SH-SY5Y (cell line): ENCODE data around the gene IL18RAP.

Source experiments
- GATA2 ChIP-seq: IDR thresholded peaks from 2 replicates; pipeline ENCODE4 v1.6.1; 2011; ENCODE audit warnings: mild to moderate bottlenecking, low read depth, low read length
- GATA3 ChIP-seq: IDR thresholded peaks from 2 replicates; pipeline ENCODE4 v1.6.1; 2011; ENCODE audit warnings: low read depth, mild to moderate bottlenecking, low read length, moderate library complexity

GRCh38 chr2:102446936-102447335 lies 24.0 kb downstream of the IL18RAP start:
- TF ChIP-seq GATA3, result no peak
- TF ChIP-seq GATA2, result no peak
